Nephron (organoid): ENCODE measurements around the gene NIPA2.

Source experiments
- H3K27ac Mint-ChIP-seq, 3 experiments: 2 replicates each; pipeline ENCODE4 v1.8.0; 2020; ENCODE audit warnings: mixed read lengths in 3 of 3, mild to moderate bottlenecking in 2 of 3, moderate library complexity in 1 of 3
- H3K27me3 Mint-ChIP-seq: 2 replicates; pipeline ENCODE4 v1.8.0; 2021; ENCODE audit warnings: low read depth, mild to moderate bottlenecking, moderate library complexity, mixed read lengths
- H3K36me3 Mint-ChIP-seq: 2 replicates; pipeline ENCODE4 v1.8.0; 2020; ENCODE audit warnings: low read depth, mixed read lengths
- H3K4me1 Mint-ChIP-seq: 2 replicates; pipeline ENCODE4 v1.8.0; 2020; ENCODE audit warnings: mixed read lengths
- H3K4me3 Mint-ChIP-seq, 3 experiments: 2 replicates each; pipeline ENCODE4 v1.8.0; 2020; ENCODE audit warnings: mild to moderate bottlenecking in 3 of 3, mixed read lengths in 3 of 3, moderate library complexity in 2 of 3
- H3K9me3 Mint-ChIP-seq: 2 replicates; pipeline ENCODE4 v1.8.0; 2020; ENCODE audit warnings: mixed read lengths
- CTCF ChIP-seq, 3 experiments: fragments of 200-600 bp; sonication (generic); IDR thresholded peaks; one replicate each; pipeline ENCODE4 v1.5.0; 2021; ENCODE audit warnings: antibody characterized with exemption in 3 of 3; ENCODE audit not compliant: unreplicated experiment in 3 of 3

The NIPA2 gene

GRCh38 chr15:22887157-22887951 lies 48.9 kb downstream of the NIPA2 start:
- H3K4me1 Mint-ChIP-seq: peaks cover 18% of the 10 kb centered on the region
- H3K27me3 Mint-ChIP-seq: no peaks in the 10 kb centered on the region
- H3K9me3 Mint-ChIP-seq: no peaks in the 10 kb centered on the region
- no peak for TF ChIP-seq CTCF (IDR thresholded peaks at IDR 0.05; ENCODE audit: unreplicated experiment in 3 of 3)
- H3K27ac Mint-ChIP-seq: no peak overlapping the region
- H3K4me3 Mint-ChIP-seq: no peak overlapping the region
- peaks cover 34% of the 10 kb centered on the region for H3K36me3 Mint-ChIP-seq

DNA sequence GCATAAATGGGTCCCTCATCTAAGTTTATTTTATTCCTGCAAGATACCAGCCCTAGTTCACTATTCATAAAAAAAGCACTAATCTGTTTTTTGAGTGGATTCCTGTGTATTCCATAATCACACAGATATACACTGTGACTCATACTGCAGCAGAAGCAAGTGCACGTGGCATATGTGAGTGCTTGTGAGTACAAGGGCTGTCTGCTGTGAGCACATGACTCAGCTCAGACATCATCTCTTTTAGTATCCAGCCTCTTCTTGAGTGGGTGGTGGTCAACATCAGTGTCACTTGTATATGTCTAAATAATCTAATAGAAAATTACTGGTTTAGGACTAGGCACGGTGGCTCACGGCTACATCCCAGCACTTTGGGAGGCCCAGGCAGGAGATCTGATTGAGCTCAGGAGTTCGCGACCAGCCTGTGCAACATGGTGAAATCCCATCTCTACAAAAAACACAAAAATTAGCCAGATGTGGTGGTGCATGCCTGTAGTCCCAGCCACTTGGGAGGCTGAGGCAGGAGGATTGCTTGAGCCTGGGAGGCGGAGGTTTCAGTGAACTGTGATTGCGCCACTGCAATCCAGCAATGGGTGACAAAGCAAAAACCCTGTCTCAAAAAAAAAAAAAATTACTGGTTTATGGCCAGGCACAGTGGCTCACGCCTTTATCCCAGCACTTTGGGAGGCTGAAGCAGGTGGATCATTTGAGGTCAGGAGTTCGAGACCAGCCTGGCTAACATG lies 49.8 kb downstream of the NIPA2 start:
- Mint-ChIP-seq H3K4me3 (no peak overlapping the region), H3K27me3 (no peaks in the 10 kb centered on the region), H3K27ac (no peak overlapping the region), H3K9me3 (no peaks in the 10 kb centered on the region), H3K4me1 (peaks cover 18% of the 10 kb centered on the region), H3K36me3 (peaks cover 40% of the 10 kb centered on the region)
- TF ChIP-seq CTCF (IDR thresholded peaks at IDR 0.05; ENCODE audit: unreplicated experiment in 3 of 3): no peak

GRCh38 chr15:22889146-22889818 lies 50.8 kb downstream of the NIPA2 start:
- Mint-ChIP-seq H3K9me3 (no peaks in the 10 kb centered on the region), H3K27ac (no peak overlapping the region)

GRCh38 chr15:22890296-22890695 lies 51.8 kb downstream of the NIPA2 start:
- Mint-ChIP-seq H3K27ac (no peak overlapping the region), H3K9me3 (no peaks in the 10 kb centered on the region), H3K36me3 (peaks cover 46% of the 10 kb centered on the region), H3K27me3 (no peaks in the 10 kb centered on the region), H3K4me1 (peaks cover 18% of the 10 kb centered on the region), H3K4me3 (no peak overlapping the region)
- TF ChIP-seq CTCF (IDR thresholded peaks at IDR 0.05; ENCODE audit: unreplicated experiment in 3 of 3): no peak

More at GRCh38 chr15:22889146-22889818, 50.8 kb downstream of the NIPA2 start:
- H3K4me3 Mint-ChIP-seq: no peak overlapping the region
- no peaks in the 10 kb centered on the region for H3K27me3 Mint-ChIP-seq
- no peak for TF ChIP-seq CTCF (IDR thresholded peaks at IDR 0.05; ENCODE audit: unreplicated experiment in 3 of 3)
- peaks cover 45% of the 10 kb centered on the region for H3K36me3 Mint-ChIP-seq
- peaks cover 18% of the 10 kb centered on the region for H3K4me1 Mint-ChIP-seq

DNA sequence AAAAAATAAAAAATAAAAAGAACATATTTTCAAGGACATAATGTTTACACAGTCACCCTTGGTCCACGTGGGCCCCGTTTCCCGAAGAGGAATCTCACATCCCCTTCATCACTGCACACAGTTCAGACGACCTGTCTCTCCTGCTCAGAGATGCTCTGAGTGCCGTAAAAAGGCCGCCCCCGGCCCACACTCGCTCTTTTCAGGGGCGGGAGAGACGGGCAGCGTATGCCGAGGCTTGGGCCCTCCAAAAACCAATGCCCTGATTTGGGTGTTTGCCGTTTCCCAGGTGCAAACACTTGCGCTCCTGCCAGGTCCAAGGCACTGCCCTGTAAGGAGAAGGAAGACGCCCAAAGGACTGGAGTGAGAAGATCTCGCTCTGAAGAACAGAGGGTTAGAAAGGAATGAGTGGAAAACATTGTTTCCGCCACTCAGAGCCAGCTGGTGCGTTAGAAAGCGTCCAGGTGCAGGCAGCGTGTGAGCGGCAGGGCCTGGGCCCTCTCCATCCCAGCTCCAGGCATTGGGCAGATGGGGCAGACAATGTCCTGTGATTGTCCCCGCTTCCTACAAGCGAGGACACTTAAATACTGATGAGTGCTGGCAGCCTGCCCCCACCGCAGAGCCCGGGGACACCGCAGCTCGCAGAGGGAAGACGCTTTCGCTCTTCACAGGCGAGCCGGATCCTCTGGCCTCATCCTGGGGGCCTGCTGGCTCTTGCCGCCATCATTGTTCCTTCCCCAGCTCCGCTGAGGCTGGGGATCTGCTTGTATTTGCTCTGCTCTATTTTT lies 53.2 kb downstream of the NIPA2 start:
- Mint-ChIP-seq H3K36me3 (peaks cover 48% of the 10 kb centered on the region), H3K4me3 (no peak overlapping the region), H3K27me3 (no peaks in the 10 kb centered on the region), H3K9me3 (no peaks in the 10 kb centered on the region), H3K4me1 (peaks cover 17% of the 10 kb centered on the region), H3K27ac (no peak overlapping the region)
- no peak for TF ChIP-seq CTCF (IDR thresholded peaks at IDR 0.05; ENCODE audit: unreplicated experiment in 3 of 3)
